ENCODE results near the gene BCKDHB.

DNA sequence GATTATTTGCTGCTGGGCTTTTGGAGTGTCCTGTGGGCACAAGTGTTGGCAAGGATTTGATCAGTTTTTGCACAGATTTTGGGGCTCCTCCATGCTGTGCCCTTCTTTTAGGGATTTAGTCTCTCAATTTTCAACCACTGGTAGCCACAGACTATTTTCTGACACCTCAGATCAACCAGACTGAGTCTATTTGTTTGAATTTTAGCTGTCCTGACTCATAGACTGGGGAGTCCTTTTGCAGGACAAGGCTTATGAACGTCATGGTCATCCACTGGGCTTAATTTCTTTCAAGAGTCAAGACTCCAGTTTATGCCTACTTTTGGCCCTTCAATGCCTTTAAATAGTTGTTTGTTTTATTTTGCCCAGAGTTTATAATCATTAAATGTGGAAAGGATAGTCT is 59.3 kb downstream of the BCKDHB start:
- TF ChIP-seq EZH2 (optimal IDR thresholded peaks at IDR 0.05; ENCODE audit: low read depth, low read length): no peak
- TF ChIP-seq, protein P1, sequence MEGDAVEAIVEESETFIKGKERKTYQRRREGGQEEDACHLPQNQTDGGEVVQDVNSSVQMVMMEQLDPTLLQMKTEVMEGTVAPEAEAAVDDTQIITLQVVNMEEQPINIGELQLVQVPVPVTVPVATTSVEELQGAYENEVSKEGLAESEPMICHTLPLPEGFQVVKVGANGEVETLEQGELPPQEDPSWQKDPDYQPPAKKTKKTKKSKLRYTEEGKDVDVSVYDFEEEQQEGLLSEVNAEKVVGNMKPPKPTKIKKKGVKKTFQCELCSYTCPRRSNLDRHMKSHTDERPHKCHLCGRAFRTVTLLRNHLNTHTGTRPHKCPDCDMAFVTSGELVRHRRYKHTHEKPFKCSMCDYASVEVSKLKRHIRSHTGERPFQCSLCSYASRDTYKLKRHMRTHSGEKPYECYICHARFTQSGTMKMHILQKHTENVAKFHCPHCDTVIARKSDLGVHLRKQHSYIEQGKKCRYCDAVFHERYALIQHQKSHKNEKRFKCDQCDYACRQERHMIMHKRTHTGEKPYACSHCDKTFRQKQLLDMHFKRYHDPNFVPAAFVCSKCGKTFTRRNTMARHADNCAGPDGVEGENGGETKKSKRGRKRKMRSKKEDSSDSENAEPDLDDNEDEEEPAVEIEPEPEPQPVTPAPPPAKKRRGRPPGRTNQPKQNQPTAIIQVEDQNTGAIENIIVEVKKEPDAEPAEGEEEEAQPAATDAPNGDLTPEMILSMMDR (IDR thresholded peaks at IDR 0.05; ENCODE audit: low read length): no peak
- TF ChIP-seq EZH2phosphoT487 (IDR thresholded peaks at IDR 0.05; ENCODE audit: low read length): no peak
